HFFc6 (cell line): Measurements from ENCODE around the gene EIF1. TPM values are rescaled to one million over a fixed set of nuclear protein-coding genes. Genes with fewer than 3 reads are reported as not detected.
A peak's percentile ranks its signal among the peaks of the same experiment; 100 is the strongest.

Source experiments
- DNase-seq: peaks from one replicate; pipeline ENCODE4 v3.0.0-alpha.2; 2018
- H3K27ac Mint-ChIP-seq: 2 replicates; pipeline ENCODE4 v1.8.0; 2020; ENCODE audit warnings: mild to moderate bottlenecking, mixed read lengths
- H3K27me3 Mint-ChIP-seq: 2 replicates; pipeline ENCODE4 v1.8.0; 2021; ENCODE audit warnings: mild to moderate bottlenecking, moderate library complexity, mixed read lengths; ENCODE audit not compliant: insufficient read depth
- H3K36me3 Mint-ChIP-seq: 2 replicates; pipeline ENCODE4 v1.8.0; 2021; ENCODE audit warnings: low read depth, mixed read lengths
- H3K4me1 Mint-ChIP-seq: 2 replicates; pipeline ENCODE4 v1.8.0; 2020; ENCODE audit warnings: low read depth, mixed read lengths
- H3K4me3 Mint-ChIP-seq: 2 replicates; pipeline ENCODE4 v1.8.0; 2020; ENCODE audit warnings: mild to moderate bottlenecking, moderate library complexity, mixed read lengths
- H3K9me3 Mint-ChIP-seq: 2 replicates; pipeline ENCODE4 v1.8.0; 2020; ENCODE audit warnings: mild to moderate bottlenecking, mixed read lengths
- CTCF ChIP-seq: fragments of 200-600 bp; sonication (generic); IDR thresholded peaks from 2 replicates; pipeline ENCODE4 v1.5.0; 2021; ENCODE audit warnings: antibody characterized with exemption, mild to moderate bottlenecking
- total RNA-seq, 6 experiments: library from RNA; stranded (reverse); fragmentation: NEBNext Ultra II Directional; extraction: Animal tissue kit (Norgen Biotek cat#: 25700); gene quantifications; 2 replicates in 1 of 6; 3 replicates in 5 of 6; pipeline ENCODE4 v1.2.3, GENCODE V29; 2021

EIF1 gene
- total RNA-seq, 6 experiments from 2014 or later = 723 to 810 (median 781) TPM

GRCh38 chr17:41734139-41734948, 45.7 kb downstream of the EIF1 start, which contains the start of gene HAP1:
Gene HAP1, minus strand, starts transcription at chr17:41734643. Its CDS starts 9 bp downstream, at chr17:41734634.
- Mint-ChIP-seq H3K4me3 (peak within 1 kb of the TSS; percentile 68), H3K27me3 (peaks cover 51% of the 10 kb centered on the region), H3K36me3 (no peaks in the 10 kb centered on the region), H3K27ac (no peak within 1 kb of the TSS), H3K4me1 (peaks cover 12% of the 10 kb centered on the region), H3K9me3 (no peaks in the 10 kb centered on the region)
- no peak for DNase-seq
- no peak for TF ChIP-seq CTCF

- Mint-ChIP-seq H3K36me3 (no peaks in the 10 kb centered on the region), H3K9me3 (no peaks in the 10 kb centered on the region), H3K4me1 (peaks cover 18% of the 10 kb centered on the region), H3K4me3 (peak overlapping the region; percentile 50), H3K27ac (no peak overlapping the region), H3K27me3 (peaks cover 54% of the 10 kb centered on the region)
- TF ChIP-seq CTCF = no peak
- DNase-seq = no peak
Measured at GRCh38 chr17:41734949-41735313, 46.2 kb downstream of the EIF1 start.

GRCh38 chr17:41735744-41736143, 47.1 kb downstream of the EIF1 start:
- Mint-ChIP-seq H3K27me3 (peaks cover 49% of the 10 kb centered on the region), H3K27ac (no peak overlapping the region), H3K4me3 (no peak overlapping the region), H3K36me3 (no peaks in the 10 kb centered on the region), H3K4me1 (peaks cover 19% of the 10 kb centered on the region), H3K9me3 (no peaks in the 10 kb centered on the region)
- DNase-seq = no peak
- TF ChIP-seq CTCF = no peak

GRCh38 chr17:41736983-41737679, 48.4 kb downstream of the EIF1 start:
- TF ChIP-seq CTCF = no peak
- H3K4me1 Mint-ChIP-seq = peaks cover 19% of the 10 kb centered on the region
- no peak for DNase-seq
- H3K27me3 Mint-ChIP-seq = peaks cover 40% of the 10 kb centered on the region
- H3K9me3 Mint-ChIP-seq = no peaks in the 10 kb centered on the region
- no peaks in the 10 kb centered on the region for H3K36me3 Mint-ChIP-seq
- no peak overlapping the region for H3K4me3 Mint-ChIP-seq
- no peak overlapping the region for H3K27ac Mint-ChIP-seq

- H3K4me1 Mint-ChIP-seq = peaks cover 19% of the 10 kb centered on the region
- H3K36me3 Mint-ChIP-seq = no peaks in the 10 kb centered on the region
- H3K4me3 Mint-ChIP-seq = no peak overlapping the region
- no peak for DNase-seq
- no peaks in the 10 kb centered on the region for H3K9me3 Mint-ChIP-seq
- peaks cover 35% of the 10 kb centered on the region for H3K27me3 Mint-ChIP-seq
- H3K27ac Mint-ChIP-seq = no peak overlapping the region
- TF ChIP-seq CTCF = no peak
Measured at GRCh38 chr17:41737680-41738023, 49.0 kb downstream of the EIF1 start.
